Measurements from ENCODE around the gene F12.

The F12 gene

GRCh38 chr5:177364159-177364962, 45.0 kb downstream of the F12 start:
- no peak overlapping the region for H3K4me2 ChIP-seq (ENCODE audit: low read length)
- no peaks in the 10 kb centered on the region for H3K79me2 ChIP-seq
- no peaks in the 10 kb centered on the region for H3K27me3 ChIP-seq (ENCODE audit: control insufficient read depth, insufficient read depth, low read length)
- TF ChIP-seq CTCF (IDR thresholded peaks at IDR 0.05) = no peak
- H3K4me3 ChIP-seq (ENCODE audit: low read depth, low read length) = no peak overlapping the region
- H3K36me3 ChIP-seq (ENCODE audit: control insufficient read depth, insufficient read depth, low read length) = no peaks in the 10 kb centered on the region
- H3K4me1 ChIP-seq = peaks cover 12% of the 10 kb centered on the region
- no peak overlapping the region for H3K9ac ChIP-seq
- H3K9me3 ChIP-seq (ENCODE audit: control insufficient read depth, low read length) = no peaks in the 10 kb centered on the region
- H2AFZ ChIP-seq = no peak overlapping the region
- H3K27ac ChIP-seq = no peak overlapping the region

GRCh38 chr5:177363565-177363964, 45.8 kb downstream of the F12 start:
- no peak for TF ChIP-seq CTCF (IDR thresholded peaks at IDR 0.05)
- H3K27me3 ChIP-seq (ENCODE audit: control insufficient read depth, insufficient read depth, low read length) = no peaks in the 10 kb centered on the region
- H3K4me2 ChIP-seq (ENCODE audit: low read length) = peak overlapping the region; percentile 78
- peak overlapping the region; percentile 55 for H3K4me3 ChIP-seq (ENCODE audit: low read depth, low read length)
- H3K9ac ChIP-seq = no peak overlapping the region
- H3K9me3 ChIP-seq (ENCODE audit: control insufficient read depth, low read length) = no peaks in the 10 kb centered on the region
- no peaks in the 10 kb centered on the region for H3K79me2 ChIP-seq
- no peaks in the 10 kb centered on the region for H3K36me3 ChIP-seq (ENCODE audit: control insufficient read depth, insufficient read depth, low read length)
- peaks cover 12% of the 10 kb centered on the region for H3K4me1 ChIP-seq
- H2AFZ ChIP-seq = peak overlapping the region; percentile 96
- no peak overlapping the region for H3K27ac ChIP-seq

GRCh38 chr5:177362610-177363507, 46.5 kb downstream of the F12 start:
- no peaks in the 10 kb centered on the region for H3K9me3 ChIP-seq (ENCODE audit: control insufficient read depth, low read length)
- H3K4me1 ChIP-seq = peaks cover 12% of the 10 kb centered on the region
- H3K79me2 ChIP-seq = no peaks in the 10 kb centered on the region
- H2AFZ ChIP-seq = peak overlapping the region; percentile 96
- H3K27ac ChIP-seq = peak overlapping the region; percentile 58
- peak overlapping the region; percentile 55 for H3K4me3 ChIP-seq (ENCODE audit: low read depth, low read length)
- H3K36me3 ChIP-seq (ENCODE audit: control insufficient read depth, insufficient read depth, low read length) = no peaks in the 10 kb centered on the region
- no peak overlapping the region for H3K9ac ChIP-seq
- no peaks in the 10 kb centered on the region for H3K27me3 ChIP-seq (ENCODE audit: control insufficient read depth, insufficient read depth, low read length)
- peak overlapping the region; percentile 78 for H3K4me2 ChIP-seq (ENCODE audit: low read length)
- no peak for TF ChIP-seq CTCF (IDR thresholded peaks at IDR 0.05)

GRCh38 chr5:177362292-177362609, 47.1 kb downstream of the F12 start:
- Histone ChIP-seq H3K4me3 (ENCODE audit: low read depth, low read length) (no peak overlapping the region), H3K4me1 (peaks cover 12% of the 10 kb centered on the region), H3K79me2 (no peaks in the 10 kb centered on the region), H3K9me3 (ENCODE audit: control insufficient read depth, low read length) (no peaks in the 10 kb centered on the region), H3K4me2 (ENCODE audit: low read length) (peak overlapping the region; percentile 78), H3K9ac (no peak overlapping the region), H3K36me3 (ENCODE audit: control insufficient read depth, insufficient read depth, low read length) (no peaks in the 10 kb centered on the region), H2AFZ (peak overlapping the region; percentile 96), H3K27ac (peak overlapping the region; percentile 58), H3K27me3 (ENCODE audit: control insufficient read depth, insufficient read depth, low read length) (no peaks in the 10 kb centered on the region)
- no peak for TF ChIP-seq CTCF (IDR thresholded peaks at IDR 0.05)

Measured in parathyroid adenoma (tissue), 2 donors.